HEK293T (cell line): ENCODE measurements around the gene PAPPA2.

Experiments used
- ARNT ChIP-seq: fragments of 450-650 bp; IDR thresholded peaks from 2 replicates; pipeline ENCODE4 v1.6.1; 2017; ENCODE audit warnings: mild to moderate bottlenecking
- BHLHE40 ChIP-seq: fragments of 450-650 bp; IDR thresholded peaks from 2 replicates; pipeline ENCODE4 v1.6.1; 2016; ENCODE audit warnings: mild to moderate bottlenecking, moderate library complexity, borderline replicate concordance
- CTBP1 ChIP-seq: fragments of 450-650 bp; IDR thresholded peaks from 2 replicates; pipeline ENCODE4 v1.6.1; 2016; ENCODE audit warnings: borderline replicate concordance
- FOXA1 ChIP-seq: fragments of 450-650 bp; IDR thresholded peaks from 2 replicates; pipeline ENCODE4 v1.6.1; 2016; ENCODE audit warnings: mild to moderate bottlenecking
- FOXM1 ChIP-seq: fragments of 450-650 bp; IDR thresholded peaks from 2 replicates; pipeline ENCODE4 v1.6.1; 2017; ENCODE audit warnings: mild to moderate bottlenecking, borderline replicate concordance
- HDGF ChIP-seq: fragments of 450-650 bp; IDR thresholded peaks from 2 replicates; pipeline ENCODE4 v1.6.1; 2017; ENCODE audit warnings: antibody characterized with exemption, borderline replicate concordance
- NFRKB ChIP-seq: fragments of 450-650 bp; IDR thresholded peaks from 2 replicates; pipeline ENCODE4 v1.6.1; 2016; ENCODE audit warnings: mild to moderate bottlenecking, moderate library complexity
- SP1 ChIP-seq: fragments of 450-650 bp; IDR thresholded peaks from 2 replicates; pipeline ENCODE4 v1.6.1; 2017
- SUZ12 ChIP-seq: fragments of 450-650 bp; IDR thresholded peaks from 2 replicates; pipeline ENCODE4 v1.6.1; 2016; ENCODE audit warnings: mild to moderate bottlenecking
- TARDBP ChIP-seq: fragments of 450-650 bp; IDR thresholded peaks from 2 replicates; pipeline ENCODE4 v1.6.1; 2016
- ZNF384 ChIP-seq: fragments of 450-650 bp; IDR thresholded peaks from 2 replicates; pipeline ENCODE4 v1.6.1; 2016
- TF ChIP-seq, protein P1 (sequence below): fragments of 450-650 bp; IDR thresholded peaks from 2 replicates; pipeline ENCODE4 v1.6.1; 2016

DNA sequence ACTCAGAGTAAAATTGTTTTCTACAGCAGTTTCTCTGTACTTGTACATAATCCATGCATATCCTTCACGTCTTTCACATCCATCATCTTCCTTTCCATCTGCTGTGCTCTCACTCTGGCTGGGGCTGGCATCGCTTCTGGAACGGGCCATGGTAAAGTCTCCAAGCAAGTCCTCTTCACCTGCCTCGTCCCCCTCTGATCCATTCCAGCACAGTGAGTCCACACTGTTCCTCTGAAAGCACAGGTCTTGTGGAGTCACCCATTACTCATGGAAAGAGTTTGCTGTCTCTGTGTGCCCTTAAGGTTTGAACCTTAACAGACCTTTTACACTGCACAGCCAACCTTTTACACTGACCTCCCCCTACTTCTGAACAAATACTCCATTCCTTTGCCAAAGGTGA lies 387.9 kb downstream of the PAPPA2 start:
- TF ChIP-seq SP1 (no peak), SUZ12 (no peak), ZNF384 (no peak), ARNT (no peak), BHLHE40 (no peak), FOXM1 (no peak), NFRKB (no peak), TARDBP (no peak), HDGF (no peak), CTBP1 (no peak), FOXA1 (no peak)
- TF ChIP-seq, protein P1, sequence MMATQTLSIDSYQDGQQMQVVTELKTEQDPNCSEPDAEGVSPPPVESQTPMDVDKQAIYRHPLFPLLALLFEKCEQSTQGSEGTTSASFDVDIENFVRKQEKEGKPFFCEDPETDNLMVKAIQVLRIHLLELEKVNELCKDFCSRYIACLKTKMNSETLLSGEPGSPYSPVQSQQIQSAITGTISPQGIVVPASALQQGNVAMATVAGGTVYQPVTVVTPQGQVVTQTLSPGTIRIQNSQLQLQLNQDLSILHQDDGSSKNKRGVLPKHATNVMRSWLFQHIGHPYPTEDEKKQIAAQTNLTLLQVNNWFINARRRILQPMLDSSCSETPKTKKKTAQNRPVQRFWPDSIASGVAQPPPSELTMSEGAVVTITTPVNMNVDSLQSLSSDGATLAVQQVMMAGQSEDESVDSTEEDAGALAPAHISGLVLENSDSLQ = no peak
